HG03558 (cell line): ENCODE data around the gene EIF2S1.
"Not testable (repeated sequence)": the region's sequence is repeated elsewhere in the genome, so short reads cannot be mapped to it uniquely, and the experiment has no call there.

Experiments used
- ATAC-seq: cut with Tn5 transposase; IDR thresholded peaks from one replicate; pipeline ENCODE4 v1.9.1; 2021; ENCODE audit warnings: moderate number of reproducible peaks; ENCODE audit not compliant: unreplicated experiment; ENCODE audit errors: extremely low read depth

EIF2S1 gene

DNA sequence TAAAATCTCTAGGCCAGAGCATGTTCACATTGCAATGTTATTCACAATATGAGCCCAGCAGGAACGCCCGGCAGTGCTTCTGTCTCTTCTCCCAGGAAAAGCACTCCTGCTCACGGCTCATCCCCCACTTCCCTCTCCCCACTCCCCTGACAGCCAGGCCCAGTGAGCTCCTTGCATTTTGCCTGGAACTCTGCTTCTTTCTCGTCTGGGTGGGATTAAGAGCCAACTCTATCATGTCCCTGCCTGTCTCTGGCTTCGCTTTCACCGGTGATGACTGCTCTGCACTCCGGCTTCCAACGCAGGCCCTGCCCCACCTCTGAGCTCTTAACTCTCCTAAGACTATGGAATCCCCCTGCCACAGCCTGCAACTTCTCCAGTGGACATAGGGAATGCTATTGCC lies 49.3 kb downstream of the EIF2S1 start:
- no peak for ATAC-seq

DNA sequence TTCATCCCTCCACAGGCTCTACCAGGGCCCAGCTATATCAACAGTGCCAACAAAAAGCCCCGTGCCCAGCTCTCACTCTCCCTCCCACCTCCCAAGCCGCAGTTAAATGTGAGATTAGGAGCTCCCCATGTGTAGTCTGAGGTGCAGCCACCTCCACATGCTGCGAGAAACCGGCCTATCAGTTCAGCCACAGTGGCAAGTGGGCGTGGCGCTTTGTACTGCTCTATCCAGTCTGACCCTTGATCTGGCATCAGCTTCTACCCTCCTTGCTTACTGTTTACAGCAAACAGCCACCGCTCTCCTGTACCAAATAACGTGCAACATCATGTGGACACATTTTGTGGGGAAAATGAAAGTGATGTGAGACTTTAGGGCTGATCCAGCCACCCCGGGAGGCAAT lies 50.2 kb downstream of the EIF2S1 start:
- no peak for ATAC-seq

DNA sequence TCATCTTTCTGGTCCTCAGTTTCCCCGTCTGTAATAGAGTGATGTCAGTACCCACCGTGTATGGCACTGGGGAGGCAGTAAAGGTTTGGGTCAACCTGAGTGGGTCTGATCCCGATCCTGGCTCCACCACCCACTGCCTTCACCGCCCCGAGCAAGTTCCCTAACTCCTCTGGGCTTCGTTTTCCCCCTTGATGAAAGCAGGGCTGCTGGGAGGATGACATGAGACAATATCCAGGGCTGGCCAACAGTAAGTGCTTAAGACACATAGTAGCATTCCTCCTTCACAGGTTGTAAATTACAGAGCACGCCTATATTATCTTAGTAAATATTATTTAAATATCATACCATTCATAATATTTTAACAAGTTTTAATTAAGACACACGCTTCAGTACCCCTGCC lies 51.2 kb downstream of the EIF2S1 start:
- no peak for ATAC-seq

DNA sequence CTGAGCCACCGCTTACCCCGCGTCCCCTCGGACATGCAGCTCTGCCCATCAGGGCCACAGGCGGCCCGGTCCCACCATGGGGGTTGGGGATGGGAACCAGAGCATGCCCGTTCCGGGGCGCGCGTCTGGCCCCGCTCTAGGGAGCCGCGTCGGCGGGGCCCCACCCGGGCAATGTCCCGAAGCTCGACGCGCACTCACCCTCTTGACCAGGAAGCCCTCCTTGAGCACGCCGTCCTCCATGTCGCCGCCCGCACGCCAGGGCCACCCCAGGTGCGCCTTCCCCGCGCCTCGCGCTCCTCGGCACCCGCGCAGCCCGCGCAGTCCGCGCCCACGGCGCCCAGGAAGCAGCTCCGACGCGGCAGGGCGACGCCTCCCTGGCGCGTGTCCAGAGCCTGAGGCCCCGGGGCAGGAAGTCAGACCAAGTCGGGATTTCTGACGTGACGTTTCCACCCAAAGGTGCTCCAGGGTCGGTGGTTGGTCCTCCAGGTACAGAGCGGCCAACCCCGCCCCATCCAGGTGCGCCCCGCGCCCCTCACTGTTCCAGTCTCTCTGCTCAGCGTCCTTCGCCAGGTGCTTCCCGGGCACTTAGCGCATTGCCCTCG lies 51.8 kb downstream of the EIF2S1 start, which contains the start of gene PLEK2:
TSS of gene PLEK2 (minus strand) at position 346 of the 602 bp plus-strand sequence. CDS start at position 240, 106 bp downstream.
- ATAC-seq: no peak

DNA sequence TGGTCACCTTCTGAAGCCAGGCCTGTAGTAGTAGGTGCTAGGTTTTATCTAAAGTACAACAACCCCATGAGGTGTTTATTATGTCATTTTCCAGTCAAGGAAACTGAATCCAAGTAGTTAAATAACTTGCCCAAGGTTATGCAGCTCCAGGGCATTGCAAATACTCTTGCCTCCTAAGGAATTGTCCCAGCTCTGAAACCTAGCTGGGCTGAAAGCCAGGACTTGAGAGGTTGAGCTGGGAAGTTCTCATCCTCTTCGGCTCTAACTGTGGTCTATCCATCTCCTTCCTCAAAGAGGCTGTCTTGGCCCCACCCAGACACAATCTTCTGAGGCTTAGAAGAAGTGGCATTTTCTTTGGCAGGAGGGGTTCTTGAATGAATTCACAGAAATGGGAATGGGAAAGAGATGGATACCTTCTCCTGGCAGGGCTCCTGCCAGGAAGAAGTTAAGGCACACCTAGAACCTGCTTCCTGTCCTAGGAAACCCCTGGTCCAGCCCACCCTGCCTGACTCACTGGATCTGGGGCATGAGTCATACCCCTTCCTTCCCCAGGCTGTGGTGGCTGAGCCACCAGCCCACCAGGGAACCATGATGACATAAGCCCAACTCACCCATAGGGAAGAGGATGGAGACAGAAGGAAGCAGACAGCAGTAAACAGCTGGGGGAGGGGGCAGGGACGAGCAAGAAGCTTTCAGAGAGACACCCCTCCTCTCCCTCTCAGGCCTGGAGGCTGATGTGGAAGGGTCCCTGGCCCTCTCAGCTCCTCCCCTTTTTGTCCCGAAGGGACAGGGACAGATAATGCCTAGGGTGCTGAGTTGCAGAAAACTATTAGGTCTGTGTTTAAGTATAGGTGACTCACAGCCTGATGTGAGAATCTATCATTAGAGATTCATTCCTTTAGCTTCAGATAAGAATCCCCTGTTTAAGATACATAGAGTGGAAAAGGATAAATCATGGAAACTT lies 54.0 kb downstream of the EIF2S1 start:
- no peak for ATAC-seq

DNA sequence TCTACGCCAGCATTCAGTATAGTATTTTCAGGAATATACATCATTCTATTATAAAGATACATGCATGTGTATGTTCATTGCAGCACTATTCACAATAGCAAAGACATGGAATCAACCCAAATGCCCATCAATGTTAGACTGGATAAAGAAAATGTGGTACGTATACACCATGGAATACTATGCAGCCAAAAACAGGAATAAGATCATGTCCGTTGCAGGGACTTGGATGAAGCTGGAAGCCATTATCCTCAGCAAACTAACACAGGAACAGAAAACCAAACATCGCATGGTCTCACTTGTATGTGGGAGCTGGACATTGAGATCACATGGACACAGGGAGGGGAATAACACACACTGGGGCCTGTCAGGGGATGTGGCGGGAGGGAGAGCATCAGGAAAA lies 55.5 kb downstream of the EIF2S1 start:
- ATAC-seq: not testable (repeated sequence)

DNA sequence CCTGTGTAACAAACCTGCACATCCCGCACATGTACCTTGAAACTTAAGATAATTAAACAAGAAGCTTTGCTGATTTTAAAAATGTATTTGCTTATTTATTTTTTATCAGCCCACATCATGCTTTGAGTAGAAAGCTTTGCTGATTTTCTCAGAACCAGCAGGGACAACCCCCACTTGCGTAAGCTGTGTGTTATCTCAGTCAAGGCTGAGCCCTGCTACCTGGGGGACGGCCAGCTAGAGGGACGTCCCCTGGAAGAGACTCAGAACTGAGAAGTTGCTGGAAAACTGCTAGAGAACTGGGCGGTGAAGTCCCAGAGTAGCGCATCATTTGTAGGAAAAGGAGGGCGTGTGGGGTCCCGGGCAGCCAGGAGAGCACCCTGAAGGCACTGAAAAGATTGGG lies 56.0 kb downstream of the EIF2S1 start:
- ATAC-seq: no peak

DNA sequence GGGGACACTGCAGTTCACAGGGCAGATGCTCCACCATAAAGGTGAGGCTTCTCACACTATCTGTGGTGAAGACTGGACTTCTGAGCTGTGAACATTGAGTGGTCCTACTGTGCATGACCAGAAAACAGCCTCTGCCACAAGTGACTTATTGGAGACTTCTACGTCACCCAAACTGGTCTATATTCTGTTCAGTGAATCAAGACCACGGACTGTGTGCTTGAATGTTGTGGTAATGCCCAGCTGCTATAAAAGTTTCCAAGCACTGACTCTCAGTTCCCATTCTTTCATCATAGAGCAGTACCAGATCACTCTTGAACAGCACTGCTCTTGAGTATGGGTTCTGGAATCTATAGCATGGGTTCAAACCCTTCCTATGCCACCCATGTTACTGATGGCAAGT lies 56.7 kb downstream of the EIF2S1 start:
- ATAC-seq: no peak

DNA sequence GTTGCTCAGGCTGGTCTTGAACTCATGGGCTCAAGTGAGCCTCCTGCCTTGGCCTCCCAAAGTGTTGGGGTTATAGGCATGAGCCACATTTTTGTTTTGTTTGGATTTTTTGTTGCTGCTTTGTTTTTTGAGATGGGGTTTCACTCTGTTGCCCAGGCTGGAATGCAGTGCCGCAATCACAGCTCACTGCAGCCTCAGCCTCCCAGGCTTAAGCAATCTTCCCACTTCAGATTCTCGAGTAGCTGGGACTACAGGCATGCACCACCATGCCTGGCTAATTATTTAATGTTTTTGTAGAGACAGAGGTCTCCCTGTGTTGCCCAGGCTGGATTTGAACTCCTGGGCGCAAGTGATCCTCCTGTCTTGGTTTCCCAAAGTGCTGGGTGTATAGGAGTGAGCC lies 57.5 kb downstream of the EIF2S1 start:
- ATAC-seq: no peak

DNA sequence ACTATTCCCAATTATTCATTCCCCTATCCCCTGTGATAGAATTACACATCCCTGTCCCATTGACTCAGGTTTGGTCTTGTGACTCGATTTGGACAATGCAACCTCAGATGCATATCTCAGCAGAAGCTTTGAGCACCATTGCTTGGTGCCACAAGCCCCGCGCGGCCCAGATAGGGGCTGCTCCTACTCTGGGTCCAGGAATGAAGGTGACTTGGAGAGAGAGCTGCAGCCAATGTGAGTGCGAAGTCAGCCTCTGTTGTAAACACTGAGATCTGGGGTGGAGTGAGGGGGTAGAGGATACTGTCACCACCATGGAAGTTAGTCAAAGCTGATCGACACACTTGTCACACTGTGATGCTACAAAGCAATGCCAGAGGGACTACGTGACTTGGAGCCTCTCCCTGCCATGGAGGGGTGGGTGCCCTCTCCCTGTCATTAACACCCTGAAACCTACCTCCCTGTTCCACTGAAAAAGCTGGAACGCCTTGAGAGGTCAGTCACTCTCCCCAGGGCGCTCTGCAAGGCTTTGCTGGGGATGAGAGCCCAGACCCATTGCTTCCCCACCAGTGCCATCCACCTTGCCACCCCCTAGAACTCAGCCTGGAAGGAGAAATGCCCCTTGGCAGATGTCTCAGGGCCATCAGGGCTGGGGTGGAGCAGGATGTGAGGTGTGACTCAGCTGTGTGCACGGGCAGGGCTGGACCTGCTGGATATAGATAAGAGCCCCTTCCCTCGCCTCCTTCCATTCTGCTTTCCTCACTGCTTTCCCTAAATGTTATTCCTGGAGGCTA lies 58.5 kb downstream of the EIF2S1 start:
- ATAC-seq: no peak

DNA sequence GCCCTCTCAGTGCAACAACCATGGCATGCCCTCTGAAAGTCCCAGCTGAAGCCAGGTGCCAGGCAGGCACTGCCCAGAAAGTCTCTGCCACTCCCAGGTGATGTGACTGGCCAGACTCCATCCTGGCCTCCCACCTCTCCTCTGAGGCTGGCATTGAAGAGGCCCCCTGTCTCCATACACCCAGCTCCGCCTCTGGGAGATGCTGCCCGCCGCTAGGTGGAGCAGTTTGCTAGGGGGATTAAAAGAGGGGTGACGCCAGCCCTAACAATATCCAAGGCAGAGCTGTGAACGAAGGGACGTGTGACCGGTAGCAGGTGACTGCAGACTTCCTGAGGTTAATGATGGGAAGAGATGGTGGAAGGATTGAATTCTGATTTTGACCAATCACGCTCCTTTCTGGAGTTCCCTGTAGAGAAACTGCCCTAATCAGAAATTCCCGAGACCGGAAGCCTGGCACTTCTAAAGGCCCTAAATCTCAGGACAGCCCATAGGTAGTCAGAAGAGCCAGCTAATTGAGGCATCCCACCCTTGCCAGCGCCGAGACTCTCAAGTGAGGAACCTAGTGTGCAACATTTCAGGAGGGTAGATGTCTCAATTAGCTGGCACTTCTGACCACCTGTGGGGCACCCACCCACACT lies 60.1 kb downstream of the EIF2S1 start:
- no peak for ATAC-seq

DNA sequence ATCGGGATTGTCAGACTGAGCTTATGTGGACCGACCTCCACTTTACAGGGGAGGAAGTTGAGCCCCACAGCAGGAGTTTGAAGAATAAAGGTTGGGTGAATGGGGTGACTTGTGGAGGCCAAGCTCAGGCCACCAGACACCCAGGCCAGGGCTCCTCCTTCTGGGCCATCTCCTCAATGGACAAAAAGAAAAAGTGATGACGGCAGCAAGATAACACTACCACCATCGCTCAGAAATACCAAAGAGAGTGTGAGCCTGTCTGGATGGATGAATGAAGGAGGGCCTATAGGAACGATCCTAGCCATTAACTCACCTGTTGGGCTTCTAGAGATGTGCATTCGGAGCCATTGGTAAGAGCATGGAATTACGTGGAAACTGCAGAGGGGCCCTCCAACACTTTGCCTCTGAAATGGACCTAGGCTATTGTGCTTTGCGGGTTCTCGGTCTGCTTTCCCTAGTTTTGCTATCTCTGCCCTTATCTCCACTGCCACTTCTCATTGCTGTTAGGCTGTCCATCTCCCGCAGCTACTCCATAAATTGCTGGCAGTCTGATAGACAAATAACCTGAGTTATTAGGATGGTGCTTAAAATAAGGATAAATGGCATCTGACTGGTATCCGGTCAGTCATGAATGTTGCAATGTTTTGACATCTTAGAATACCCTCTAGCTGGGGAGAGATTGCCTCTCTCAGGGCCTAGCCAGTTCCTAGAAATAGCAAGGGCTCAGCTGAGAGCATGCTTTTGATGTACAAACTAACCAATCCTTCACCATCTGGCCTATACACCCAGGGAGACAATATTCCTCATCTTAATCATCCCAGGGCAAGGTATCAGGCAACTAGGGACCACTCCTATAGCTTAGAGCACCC lies 61.5 kb downstream of the EIF2S1 start:
- ATAC-seq: no peak

DNA sequence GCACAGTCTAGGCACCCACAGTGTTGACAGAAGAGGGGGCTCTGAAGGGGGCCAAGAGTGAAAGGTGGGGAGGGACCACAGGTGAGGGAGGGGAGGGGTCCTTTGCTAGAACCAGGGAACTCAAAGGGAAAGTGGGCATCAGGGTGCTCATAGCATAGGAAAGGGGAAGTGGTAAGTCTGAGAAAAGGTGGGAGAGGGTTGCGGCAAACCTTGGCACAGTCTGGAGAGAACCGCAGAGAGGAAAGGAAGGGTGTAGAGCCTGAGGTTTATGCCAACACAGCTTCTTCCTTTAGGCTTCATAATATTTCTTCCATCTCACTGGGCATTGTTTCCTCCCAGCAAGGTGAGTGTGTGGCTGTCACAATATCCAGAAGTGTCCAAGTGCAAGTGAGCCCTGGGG lies 63.3 kb downstream of the EIF2S1 start:
- ATAC-seq: no peak

DNA sequence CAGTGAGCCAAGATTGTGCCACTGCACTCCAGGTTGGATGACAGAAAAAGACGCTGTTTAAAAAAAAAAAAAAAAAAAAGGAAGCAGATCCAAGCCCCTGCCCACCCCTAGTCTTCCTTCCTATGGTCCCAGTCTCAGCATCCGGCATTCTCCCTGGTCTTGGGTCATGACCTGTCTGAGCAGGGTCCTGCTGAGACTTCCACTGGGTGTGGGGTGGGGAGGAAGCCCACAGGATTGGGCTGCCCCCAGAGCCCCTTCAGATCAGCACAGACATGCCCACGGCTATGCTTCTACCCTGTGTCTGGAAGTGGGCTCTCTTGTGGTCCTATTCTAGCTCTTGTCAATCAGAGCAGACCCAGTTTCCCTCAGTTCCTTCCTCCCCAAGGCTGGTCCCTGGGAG lies 64.4 kb downstream of the EIF2S1 start:
- ATAC-seq: no peak

DNA sequence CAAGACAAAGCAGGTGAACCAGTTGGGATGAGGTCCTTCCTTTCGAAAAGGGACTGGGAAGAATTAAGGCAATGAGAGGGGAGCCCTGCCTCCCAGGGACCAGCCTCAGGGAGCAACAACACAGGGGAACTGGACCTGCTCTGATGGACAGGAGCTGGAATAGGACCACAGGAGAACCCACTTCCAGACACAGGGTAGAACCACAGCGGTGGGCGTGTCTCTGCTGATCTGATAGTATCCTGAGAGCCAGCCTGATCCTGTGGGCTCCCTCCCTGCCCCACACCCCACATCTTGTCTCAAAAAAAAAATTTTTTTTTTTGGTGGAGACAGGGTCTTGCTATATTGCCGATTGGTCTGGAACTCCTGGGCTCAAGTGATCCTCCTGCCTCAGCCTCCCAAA lies 65.5 kb downstream of the EIF2S1 start:
- no peak for ATAC-seq

DNA sequence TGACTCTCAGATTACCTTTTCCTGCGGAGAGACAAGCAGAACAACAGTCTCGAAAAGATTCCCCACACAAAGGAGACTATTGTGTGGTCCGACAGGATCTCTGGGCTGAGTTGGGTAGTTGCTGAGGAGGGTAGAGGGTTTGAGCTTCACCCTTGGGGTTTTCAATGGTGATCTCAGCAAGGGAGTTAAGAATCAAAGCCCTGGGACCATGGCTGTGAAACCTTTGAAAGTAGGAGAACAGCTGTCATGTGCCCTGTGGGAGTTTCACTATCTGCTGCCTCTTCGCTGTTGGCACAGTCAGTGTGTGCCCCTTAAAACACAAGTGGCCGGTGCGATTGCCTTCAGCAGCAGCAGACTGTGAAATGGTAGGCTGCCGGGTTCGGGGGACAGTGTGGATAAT lies 66.0 kb downstream of the EIF2S1 start:
- no peak for ATAC-seq

DNA sequence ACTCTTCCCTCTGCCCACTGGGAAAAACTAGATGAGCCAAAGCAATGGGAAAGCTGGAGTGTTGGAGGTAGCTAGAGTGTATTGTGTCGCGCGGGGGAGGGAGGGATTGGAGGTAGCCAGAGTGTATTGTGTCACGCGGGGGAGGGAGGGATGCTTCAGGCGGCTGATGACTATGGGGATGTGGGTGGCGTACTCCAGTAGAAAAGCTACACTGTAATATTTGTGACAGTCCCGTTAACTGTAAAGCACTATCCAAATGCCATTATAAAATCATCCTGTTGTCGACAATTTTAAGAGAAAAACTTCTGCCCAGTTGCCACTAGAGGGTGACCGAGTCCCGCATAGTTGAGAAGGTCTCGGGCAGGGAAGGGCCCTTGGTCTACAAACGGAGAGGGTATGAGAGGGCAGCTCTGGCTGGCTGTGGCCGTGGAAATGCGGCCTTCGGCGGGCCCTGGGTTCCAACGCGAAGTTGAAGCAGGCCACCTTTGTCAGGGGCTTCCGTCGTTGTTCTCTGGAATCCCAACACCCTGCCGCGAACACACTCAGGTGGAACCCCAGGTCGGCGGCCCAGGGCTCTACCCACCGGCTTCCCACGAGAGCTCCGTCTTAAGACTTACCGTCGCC lies 67.0 kb downstream of the EIF2S1 start:
- ATAC-seq: no peak

DNA sequence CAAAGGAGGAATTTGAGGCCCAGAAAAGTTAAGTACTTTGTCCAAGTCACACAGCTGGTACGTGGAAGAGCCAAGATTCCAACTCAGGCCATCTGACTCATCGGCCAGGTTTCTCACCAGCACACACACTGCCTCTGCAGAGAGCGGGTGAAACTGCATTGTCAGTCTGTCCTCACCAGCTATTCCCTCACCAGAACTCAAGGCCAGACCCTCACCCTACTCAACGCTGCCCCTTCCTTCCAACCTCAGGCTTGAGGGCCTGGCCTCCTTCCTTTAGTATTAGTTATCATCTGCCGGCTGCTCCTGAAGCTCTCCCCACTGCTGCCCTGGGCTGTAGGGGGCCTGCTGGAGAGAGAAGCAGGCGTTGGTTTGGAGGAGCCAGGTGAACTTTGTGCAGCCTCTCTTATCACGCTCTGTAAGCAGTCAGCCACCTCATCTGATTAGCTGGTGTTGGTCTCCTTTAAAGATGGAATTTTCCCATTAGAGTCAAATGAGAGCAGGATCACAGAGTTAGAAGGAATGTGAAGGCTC lies 68.4 kb downstream of the EIF2S1 start:
- ATAC-seq: no peak
